ENCODE measurements around the gene CIPC.

GRCh38 chr14:77139022-77139421, 41.0 kb downstream of the CIPC start:
- TF ChIP-seq SP1 (IDR thresholded peaks at IDR 0.05; ENCODE audit: low read depth), result no peak
- no peak for TF ChIP-seq CTCF (IDR thresholded peaks at IDR 0.05 in 2 of 3, conservative IDR thresholded peaks at IDR 0.05 in 1 of 3; ENCODE audit: borderline replicate concordance in 1 of 3, insufficient read depth in 1 of 3, low read depth in 2 of 3, low read length in 2 of 3)
- no peak for TF ChIP-seq POLR2A (IDR thresholded peaks at IDR 0.05; ENCODE audit: borderline replicate concordance, extremely low read depth, insufficient read depth, insufficient read length)
- TF ChIP-seq ZBTB33 (IDR thresholded peaks at IDR 0.05; ENCODE audit: extremely low read depth, insufficient replicate concordance, low read length), result no peak
